ENCODE data around the gene DNAL4.

DNA sequence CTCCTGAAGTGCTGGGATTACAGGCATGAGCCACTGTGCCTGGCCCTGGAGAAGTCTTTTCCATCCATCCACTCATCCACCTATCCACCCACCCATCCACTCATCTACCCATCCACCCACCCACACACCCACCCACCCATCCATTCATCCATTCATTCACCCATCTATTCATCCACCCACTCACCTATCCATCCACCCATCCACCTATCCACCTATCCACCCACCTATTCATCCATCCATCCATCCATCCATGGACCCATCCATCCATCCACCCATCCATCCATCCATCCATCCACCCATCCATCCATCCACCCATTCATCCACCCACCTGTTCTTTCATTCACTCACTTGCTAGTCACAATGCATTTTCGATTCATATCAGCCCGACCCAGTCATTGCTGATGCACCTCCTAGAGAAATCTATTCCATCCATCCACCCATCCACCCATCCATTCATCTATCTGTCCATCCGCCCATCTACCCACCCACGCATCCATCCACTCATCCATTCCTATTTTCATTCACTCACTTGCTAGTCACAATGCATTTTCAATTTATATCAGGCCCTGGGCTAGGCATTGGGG, 20.5 kb downstream of the DNAL4 start:
- TF ChIP-seq CTCF (conservative IDR thresholded peaks at IDR 0.05; ENCODE audit: low read depth, low read length) (no peak), POLR2A (IDR thresholded peaks at IDR 0.05; ENCODE audit: low read depth, low read length) (no peak), FOS (IDR thresholded peaks at IDR 0.05; ENCODE audit: low read depth, low read length) (no peak), BHLHE40 (IDR thresholded peaks at IDR 0.05; ENCODE audit: low read depth, low read length) (no peak), MAFK (IDR thresholded peaks at IDR 0.05; ENCODE audit: low read depth, low read length) (no peak)
